Measurements from ENCODE around the gene EPHB2.

EPHB2 gene

DNA sequence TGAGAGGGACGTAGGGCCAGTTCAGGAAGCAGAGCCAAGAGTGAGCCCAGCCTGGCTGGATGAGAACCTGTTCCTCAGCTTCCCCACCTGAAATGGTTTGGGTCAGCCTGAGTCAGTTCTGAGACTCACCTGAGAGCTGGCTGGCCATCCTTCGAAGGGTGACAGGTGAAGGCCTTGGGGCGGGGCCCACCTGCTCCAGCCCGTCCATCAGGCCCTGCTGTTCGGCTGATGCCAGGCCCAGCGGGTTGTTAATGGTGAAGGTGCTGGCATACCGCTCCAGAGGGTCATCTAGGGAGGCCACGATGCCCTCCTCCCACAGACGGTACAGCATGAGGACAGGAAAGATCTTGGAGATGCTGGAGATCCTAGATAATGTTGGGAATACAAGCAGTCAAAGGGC lies 247.9 kb downstream of the EPHB2 start:
- Histone ChIP-seq H3K4me3 (ENCODE audit: severe bottlenecking) (no peak overlapping the region), H3K27me3 (ENCODE audit: insufficient read depth, poor library complexity, severe bottlenecking) (peaks cover 9% of the 10 kb centered on the region), H3K9me3 (ENCODE audit: severe bottlenecking) (no peaks in the 10 kb centered on the region), H3K4me1 (ENCODE audit: insufficient read depth, poor library complexity, severe bottlenecking) (no peaks in the 10 kb centered on the region), H3K27ac (ENCODE audit: poor library complexity, severe bottlenecking) (no peak overlapping the region), H3K36me3 (ENCODE audit: low read depth) (no peaks in the 10 kb centered on the region)
- DNase-seq (ENCODE audit: low spot score) (no peak), ATAC-seq (ENCODE audit: low read depth) (no peak)
- TF ChIP-seq, protein P1, sequence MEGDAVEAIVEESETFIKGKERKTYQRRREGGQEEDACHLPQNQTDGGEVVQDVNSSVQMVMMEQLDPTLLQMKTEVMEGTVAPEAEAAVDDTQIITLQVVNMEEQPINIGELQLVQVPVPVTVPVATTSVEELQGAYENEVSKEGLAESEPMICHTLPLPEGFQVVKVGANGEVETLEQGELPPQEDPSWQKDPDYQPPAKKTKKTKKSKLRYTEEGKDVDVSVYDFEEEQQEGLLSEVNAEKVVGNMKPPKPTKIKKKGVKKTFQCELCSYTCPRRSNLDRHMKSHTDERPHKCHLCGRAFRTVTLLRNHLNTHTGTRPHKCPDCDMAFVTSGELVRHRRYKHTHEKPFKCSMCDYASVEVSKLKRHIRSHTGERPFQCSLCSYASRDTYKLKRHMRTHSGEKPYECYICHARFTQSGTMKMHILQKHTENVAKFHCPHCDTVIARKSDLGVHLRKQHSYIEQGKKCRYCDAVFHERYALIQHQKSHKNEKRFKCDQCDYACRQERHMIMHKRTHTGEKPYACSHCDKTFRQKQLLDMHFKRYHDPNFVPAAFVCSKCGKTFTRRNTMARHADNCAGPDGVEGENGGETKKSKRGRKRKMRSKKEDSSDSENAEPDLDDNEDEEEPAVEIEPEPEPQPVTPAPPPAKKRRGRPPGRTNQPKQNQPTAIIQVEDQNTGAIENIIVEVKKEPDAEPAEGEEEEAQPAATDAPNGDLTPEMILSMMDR (IDR thresholded peaks at IDR 0.05; ENCODE audit: poor library complexity, severe bottlenecking), result no peak

DNA sequence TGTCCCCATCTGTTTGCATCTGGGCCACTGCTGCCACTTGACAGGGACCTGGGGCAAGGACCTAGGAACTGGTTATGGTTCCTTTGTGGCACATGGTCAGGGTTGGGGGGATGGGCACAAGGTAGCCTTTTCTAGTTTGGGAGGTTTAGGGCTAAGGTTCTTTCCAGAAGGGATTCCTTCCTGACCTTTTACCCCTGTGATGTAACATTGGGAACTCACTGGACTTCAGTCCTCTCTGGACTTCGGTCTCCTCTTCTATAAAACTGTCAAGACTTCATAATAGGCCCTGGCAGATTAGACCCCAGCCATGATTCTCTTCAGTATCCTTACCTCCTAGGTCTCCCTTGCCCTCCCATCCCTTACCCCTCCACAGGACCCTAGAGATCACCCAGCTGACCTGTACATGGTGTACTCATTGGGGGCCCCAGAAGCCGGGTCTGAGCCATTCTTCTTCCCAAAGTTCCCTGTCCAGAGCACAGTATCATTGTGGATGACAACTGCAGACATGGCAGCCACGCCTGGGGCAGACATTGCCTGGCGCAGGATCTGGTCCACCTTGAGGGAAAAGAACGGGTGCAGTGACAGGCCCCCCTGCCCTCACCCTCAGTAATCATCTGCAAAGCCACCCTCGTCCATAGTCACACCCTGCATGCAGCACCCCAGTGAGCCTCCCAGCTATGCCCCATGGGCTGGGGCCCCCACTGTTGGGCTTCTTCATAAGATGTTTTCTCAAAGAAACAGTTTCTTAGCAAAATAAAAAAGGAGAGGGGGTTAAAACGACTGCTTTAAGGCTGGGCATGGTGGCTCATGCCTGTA lies 249.1 kb downstream of the EPHB2 start:
- ATAC-seq (ENCODE audit: low read depth) (no peak), DNase-seq (ENCODE audit: low spot score) (no peak)
- no peak overlapping the region for H3K4me3 ChIP-seq (ENCODE audit: severe bottlenecking)
- no peaks in the 10 kb centered on the region for H3K27me3 ChIP-seq (ENCODE audit: insufficient read depth, poor library complexity, severe bottlenecking)
- no peaks in the 10 kb centered on the region for H3K4me1 ChIP-seq (ENCODE audit: insufficient read depth, poor library complexity, severe bottlenecking)
- no peak overlapping the region for H3K27ac ChIP-seq (ENCODE audit: poor library complexity, severe bottlenecking)
- TF ChIP-seq, protein P1 (IDR thresholded peaks at IDR 0.05; ENCODE audit: poor library complexity, severe bottlenecking), result no peak
- H3K9me3 ChIP-seq (ENCODE audit: severe bottlenecking), result no peaks in the 10 kb centered on the region
- no peaks in the 10 kb centered on the region for H3K36me3 ChIP-seq (ENCODE audit: low read depth)

DNA sequence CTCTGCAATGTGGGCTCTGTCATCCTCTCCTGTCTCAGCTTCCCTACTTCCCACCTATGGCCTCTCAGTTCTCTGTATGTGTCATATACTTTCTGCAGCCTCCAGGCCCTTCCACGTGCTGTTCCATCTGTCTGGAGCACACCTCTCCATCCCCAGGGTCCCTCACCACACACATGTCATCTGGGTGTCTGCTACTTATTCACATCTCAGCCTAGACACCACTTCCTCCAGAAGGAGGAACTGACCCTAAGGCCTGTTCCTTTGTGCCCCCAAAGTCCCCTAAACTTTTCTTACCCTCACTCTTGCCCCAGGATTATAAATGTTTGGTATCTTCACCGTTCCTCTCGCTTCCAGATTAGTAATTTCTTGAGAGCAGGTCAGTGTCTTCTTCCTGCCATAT lies 251.9 kb downstream of the EPHB2 start:
- H3K27me3 ChIP-seq (ENCODE audit: insufficient read depth, poor library complexity, severe bottlenecking), result no peaks in the 10 kb centered on the region
- no peaks in the 10 kb centered on the region for H3K9me3 ChIP-seq (ENCODE audit: severe bottlenecking)
- TF ChIP-seq, protein P1 (IDR thresholded peaks at IDR 0.05; ENCODE audit: poor library complexity, severe bottlenecking), result no peak
- DNase-seq (ENCODE audit: low spot score) (no peak), ATAC-seq (ENCODE audit: low read depth) (no peak)
- no peaks in the 10 kb centered on the region for H3K36me3 ChIP-seq (ENCODE audit: low read depth)
- no peaks in the 10 kb centered on the region for H3K4me1 ChIP-seq (ENCODE audit: insufficient read depth, poor library complexity, severe bottlenecking)
- H3K27ac ChIP-seq (ENCODE audit: poor library complexity, severe bottlenecking), result no peak overlapping the region
- no peak overlapping the region for H3K4me3 ChIP-seq (ENCODE audit: severe bottlenecking)

DNA sequence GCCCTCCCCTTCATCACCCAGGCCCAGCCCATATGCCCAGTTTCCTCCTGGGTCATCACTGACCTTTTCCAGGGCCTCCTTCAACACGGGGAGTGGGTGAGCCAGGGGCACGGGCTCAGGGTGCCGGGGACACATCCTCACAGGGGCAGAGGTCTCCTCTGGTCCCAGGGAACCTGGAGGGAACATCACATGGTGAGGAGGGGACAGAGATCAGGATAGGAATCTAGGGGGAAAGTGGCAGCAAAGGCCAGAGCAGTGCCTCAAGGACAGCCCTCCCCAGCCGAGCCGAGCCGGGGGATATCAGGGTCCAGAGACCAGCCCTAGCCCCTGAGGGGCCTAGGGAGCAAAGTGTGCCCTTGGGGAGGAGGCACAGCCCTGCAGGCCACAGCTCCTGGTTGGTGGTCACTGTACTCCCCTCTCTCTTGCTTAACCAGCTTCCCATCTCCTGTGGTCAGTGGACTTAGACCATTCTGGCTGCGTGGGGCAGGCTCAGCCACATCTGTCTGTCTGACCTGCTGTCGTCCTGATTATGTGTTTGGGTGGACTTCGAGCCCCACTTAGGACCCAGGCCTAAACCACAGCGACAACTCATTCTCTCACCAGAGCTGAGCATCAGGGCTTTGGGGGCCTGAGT lies 252.5 kb downstream of the EPHB2 start:
- H3K9me3 ChIP-seq (ENCODE audit: severe bottlenecking), result no peaks in the 10 kb centered on the region
- no peaks in the 10 kb centered on the region for H3K36me3 ChIP-seq (ENCODE audit: low read depth)
- no peaks in the 10 kb centered on the region for H3K27me3 ChIP-seq (ENCODE audit: insufficient read depth, poor library complexity, severe bottlenecking)
- H3K4me3 ChIP-seq (ENCODE audit: severe bottlenecking), result no peak overlapping the region
- TF ChIP-seq, protein P1 (IDR thresholded peaks at IDR 0.05; ENCODE audit: poor library complexity, severe bottlenecking), result no peak
- ATAC-seq (ENCODE audit: low read depth), result no peak
- no peak for DNase-seq (ENCODE audit: low spot score)
- no peaks in the 10 kb centered on the region for H3K4me1 ChIP-seq (ENCODE audit: insufficient read depth, poor library complexity, severe bottlenecking)
- no peak overlapping the region for H3K27ac ChIP-seq (ENCODE audit: poor library complexity, severe bottlenecking)

DNA sequence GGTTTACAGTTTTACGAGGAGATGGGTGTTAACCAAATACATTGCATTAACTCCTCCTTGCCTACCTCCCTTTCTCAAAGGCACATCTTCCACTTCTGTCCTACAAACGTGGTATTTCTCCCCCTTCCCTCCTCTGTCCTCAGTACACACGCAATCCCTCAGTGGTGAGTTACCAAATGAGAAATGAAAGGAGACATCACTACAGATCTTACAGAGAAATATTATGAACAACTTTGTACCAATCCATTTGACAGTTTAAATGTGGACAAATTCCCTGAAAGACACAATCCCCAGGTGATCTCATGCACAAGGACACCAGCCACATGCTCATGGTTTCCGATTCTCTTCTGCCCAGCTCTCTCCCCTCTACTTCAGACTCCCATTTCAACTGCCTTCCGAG lies 255.7 kb downstream of the EPHB2 start:
- peaks cover under 1% of the 10 kb centered on the region for H3K4me1 ChIP-seq (ENCODE audit: insufficient read depth, poor library complexity, severe bottlenecking)
- H3K36me3 ChIP-seq (ENCODE audit: low read depth), result no peaks in the 10 kb centered on the region
- no peak for ATAC-seq (ENCODE audit: low read depth)
- TF ChIP-seq, protein P1 (IDR thresholded peaks at IDR 0.05; ENCODE audit: poor library complexity, severe bottlenecking), result no peak
- DNase-seq (ENCODE audit: low spot score), result no peak
- H3K27me3 ChIP-seq (ENCODE audit: insufficient read depth, poor library complexity, severe bottlenecking), result peaks cover 3% of the 10 kb centered on the region
- H3K27ac ChIP-seq (ENCODE audit: poor library complexity, severe bottlenecking), result no peak overlapping the region
- no peak overlapping the region for H3K4me3 ChIP-seq (ENCODE audit: severe bottlenecking)
- no peaks in the 10 kb centered on the region for H3K9me3 ChIP-seq (ENCODE audit: severe bottlenecking)
